ENCODE data around the gene CPTP.

CPTP gene

DNA sequence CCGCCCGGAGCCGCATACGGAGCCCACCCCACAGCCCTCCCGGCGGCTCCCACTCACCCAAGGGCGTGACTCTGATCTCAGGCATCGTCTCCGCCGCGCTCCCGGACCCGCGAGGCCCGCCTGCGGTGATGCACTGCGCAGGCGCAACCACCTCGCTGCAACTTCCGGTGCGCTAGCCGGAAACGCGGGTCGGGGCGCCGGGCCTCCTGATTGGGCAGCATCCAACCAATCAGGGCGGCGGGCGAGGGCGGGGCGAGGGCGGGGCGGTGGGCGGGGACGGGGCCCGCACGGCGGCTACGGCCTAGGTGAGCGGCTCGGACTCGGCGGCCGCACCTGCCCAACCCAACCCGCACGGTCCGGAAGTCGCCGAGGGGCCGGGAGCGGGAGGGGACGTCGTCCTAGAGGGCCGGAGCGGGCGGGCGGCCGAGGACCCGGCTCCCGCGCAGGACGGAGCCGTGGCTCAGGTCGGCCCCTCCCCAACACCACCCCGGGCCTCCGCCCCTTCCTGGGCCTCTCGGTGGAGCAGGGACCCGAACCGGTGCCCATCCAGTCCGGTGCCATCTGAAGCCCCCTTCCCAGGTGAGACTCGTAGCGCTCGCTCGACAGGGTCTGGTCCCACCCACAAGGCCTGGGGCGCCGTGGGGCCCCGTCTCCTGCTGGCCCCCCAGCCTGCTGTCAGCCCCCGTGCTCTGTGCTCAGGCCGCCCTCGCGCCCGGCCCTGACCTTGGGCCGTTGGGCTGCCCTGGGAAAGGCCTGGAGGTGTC lies at the start of gene CPTP, which contains the start of gene INTS11:
Gene CPTP, plus strand, starts transcription at position 279 of the 764 bp plus-strand sequence. CDS start 2,109 bp downstream, outside the sequence.
Gene INTS11, minus strand, starts transcription at position 137 of the 764 bp plus-strand sequence. Its CDS starts 52 bp downstream, at position 85.
- DNase-seq (ENCODE audit: low spot score), result peak; percentile 98

DNA sequence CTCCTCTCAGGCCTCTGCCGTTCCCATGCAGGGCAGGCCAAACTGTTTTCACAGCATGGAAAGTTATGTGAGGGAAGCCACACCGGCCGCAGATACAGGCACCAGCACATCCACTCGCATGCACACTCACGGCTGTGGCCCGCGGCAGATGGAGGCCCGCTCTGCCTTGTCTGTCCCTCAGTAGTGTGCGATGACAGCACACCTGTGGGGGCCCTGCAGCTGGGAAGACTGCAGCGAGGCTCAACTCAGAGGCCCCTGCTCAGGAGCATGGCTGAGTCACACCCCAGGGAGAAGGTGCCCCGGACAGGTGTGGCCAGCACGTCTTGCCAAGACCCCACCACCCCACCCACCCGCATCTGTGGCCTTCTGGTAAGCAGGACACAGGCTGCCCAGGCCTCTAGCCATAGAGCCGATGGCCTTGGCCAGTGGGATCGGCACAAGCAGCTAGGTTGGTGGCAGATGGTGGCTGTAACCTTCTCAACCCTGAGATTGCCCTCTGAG lies 49.6 kb upstream of the CPTP start:
- DNase-seq (ENCODE audit: low spot score), result no peak

DNA sequence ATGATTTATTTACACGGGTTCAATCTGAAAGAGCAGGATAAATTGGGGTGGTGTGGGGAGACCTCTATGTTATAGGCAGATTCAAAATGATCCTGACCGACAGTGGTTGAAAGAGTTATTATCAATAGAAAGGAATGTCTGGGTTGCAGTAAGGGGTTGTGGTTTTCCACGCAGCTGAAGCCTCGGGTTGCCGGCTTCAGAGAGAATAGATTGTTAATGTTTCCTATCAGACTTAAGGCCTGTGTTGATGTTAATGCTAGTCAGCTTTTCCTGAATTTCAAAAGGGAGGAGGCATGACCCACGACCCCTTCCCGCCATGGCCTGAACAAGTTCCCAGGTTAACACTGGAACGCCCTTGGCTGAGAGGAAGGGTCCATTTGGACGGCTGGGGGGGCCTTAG lies 48.8 kb upstream of the CPTP start:
- DNase-seq (ENCODE audit: low spot score), result no peak

DNA sequence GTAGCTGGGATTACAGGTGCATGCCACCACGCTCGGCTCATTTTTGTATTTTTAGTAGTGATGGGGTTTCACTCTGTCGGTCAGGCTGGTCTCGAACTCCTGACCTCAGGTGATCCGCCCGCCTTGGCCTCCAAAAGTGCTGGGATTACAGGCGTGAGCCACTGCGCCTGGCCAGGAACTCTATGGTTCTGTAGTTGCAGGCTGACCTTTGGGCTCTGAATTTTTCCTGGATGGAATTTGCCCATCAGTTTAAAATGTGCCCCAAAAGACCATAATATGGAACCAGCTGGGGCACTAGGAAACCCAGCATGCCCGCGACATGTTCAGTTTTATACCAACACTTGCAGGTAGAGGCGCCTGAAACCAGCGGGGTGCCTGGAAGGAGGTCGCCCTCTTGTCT lies 46.0 kb upstream of the CPTP start:
- no peak for DNase-seq (ENCODE audit: low spot score)

DNA sequence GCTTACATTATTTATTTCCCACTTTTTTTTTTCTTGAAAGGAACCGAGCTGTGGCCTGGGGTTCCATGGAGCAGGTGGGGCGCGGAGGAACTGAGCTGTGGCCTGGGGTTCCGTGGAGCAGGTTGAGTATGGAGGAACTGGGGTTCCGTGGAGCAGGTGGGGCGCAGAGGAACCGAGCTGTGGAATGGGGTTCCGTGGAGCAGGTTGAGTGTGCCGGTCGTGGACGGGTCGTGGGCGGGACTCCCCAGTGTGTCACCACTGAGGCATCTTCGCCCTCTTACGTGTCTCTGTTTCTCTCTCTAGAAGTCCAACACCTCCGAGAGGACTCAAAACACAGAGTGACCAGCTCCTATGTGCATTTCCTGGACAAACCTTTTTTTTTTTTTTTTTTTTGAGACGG lies 45.6 kb upstream of the CPTP start:
- DNase-seq (ENCODE audit: low spot score), result no peak

DNA sequence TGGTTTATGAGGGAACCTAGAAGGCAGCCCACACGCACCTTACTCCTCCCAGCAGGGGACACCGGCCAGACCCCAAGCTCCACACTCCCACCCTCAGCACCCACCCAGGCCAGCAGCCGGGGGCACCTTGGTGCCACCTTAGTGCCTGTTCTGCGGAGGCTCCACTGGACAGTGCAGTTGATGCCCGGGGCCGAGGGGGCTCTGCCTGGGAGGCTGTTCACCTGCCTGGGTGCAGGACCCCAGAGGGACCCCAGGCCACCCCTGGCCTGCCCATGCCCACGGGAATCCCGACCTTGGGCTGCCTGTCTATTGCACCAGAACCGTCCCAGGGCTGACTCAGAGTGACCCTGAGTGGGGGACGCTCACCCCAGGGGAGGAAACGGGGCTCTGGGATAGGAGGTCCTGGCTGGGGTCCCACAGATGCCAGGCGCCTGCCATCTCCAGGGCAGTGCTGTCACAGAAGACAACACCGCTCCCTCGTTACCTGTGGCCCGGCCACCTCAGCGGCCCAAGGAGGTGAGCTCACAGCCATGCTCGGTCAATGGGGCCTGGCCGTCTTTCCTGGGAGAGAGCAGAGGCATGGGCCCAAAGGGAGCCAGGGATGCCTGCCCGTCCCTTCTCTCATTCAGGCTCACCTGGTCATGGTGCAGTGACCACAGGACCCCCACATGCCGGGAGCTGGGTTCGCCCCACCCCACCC lies 43.7 kb upstream of the CPTP start:
- no peak for DNase-seq (ENCODE audit: low spot score)

DNA sequence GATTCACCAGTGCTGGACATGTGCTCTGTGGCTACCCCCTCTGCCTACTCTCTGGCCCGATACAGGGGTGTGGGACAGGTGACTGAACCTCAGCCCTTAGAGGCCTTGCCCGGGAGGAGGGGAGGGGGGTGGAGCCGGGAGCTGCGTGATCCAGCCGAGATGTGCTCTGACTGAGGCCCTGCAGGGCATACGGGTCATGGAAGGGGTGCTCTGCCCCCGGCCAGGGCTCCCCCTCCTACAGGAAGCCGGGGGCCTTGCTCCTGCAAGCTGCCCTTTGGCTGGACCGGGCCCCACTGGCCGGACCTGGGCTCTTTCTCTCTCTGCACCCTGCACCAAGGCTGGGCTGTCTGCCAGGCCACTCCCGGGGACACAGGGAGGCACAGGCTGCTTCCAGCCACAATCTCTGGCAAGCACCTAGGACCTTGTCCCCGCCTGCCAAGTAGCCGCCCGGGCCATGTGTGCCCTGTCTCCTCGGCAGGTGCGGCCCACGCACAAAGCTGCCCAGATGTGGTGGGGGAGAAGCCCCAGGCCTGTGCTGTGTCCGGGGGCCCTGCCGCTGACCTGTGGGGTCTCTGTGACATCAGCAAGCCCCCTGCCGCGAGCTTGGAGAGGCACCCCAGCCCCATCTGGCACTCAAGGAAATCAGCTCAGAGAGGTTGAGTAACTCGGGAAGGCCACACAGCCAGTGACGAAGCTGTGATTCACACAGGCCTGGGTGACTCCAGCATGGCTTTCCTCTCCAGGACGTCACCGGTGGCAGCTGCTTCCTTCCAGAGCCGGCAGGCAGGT lies 42.9 kb upstream of the CPTP start:
- DNase-seq (ENCODE audit: low spot score), result no peak

DNA sequence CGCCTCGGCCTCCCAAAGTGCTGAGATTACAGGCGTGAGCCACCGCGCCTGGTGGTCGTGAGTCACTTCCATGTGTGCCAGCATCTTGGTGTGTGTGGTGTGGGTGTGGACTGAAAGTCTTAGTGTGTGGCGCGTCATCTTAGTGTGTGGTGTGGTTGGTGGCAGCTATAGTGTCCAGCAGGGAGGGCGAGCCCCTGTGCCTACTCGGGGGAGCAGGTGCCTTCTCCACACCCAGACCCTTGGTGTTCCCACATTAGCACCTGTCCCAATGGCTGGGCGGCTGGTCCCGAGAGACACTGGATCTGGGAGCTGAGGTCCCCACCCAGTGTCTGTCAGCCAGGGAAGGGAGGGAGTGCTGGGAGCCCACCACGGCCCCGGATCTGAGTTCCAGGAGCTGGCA lies 41.6 kb upstream of the CPTP start:
- DNase-seq (ENCODE audit: low spot score), result no peak

DNA sequence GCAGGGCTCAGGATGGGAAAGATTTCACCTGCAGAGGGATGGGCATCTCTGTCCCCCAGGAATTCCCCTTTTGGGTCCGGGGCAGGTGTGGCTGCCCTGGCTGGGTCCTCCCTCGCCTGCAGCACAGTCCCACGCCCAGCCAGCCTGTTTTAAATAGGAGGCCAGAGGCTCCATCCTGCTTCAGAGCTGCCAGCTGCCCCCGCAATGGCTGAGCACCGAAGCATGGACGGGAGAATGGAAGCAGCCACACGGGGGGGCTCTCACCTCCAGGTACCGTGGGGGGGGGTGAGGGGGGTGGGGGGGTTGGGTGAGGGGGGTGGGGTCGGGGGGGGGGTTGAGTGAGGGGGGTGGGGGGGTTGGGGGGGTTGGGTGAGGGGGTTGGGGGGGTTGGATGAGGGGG lies 40.8 kb upstream of the CPTP start:
- peak; percentile 57 for DNase-seq (ENCODE audit: low spot score)

DNA sequence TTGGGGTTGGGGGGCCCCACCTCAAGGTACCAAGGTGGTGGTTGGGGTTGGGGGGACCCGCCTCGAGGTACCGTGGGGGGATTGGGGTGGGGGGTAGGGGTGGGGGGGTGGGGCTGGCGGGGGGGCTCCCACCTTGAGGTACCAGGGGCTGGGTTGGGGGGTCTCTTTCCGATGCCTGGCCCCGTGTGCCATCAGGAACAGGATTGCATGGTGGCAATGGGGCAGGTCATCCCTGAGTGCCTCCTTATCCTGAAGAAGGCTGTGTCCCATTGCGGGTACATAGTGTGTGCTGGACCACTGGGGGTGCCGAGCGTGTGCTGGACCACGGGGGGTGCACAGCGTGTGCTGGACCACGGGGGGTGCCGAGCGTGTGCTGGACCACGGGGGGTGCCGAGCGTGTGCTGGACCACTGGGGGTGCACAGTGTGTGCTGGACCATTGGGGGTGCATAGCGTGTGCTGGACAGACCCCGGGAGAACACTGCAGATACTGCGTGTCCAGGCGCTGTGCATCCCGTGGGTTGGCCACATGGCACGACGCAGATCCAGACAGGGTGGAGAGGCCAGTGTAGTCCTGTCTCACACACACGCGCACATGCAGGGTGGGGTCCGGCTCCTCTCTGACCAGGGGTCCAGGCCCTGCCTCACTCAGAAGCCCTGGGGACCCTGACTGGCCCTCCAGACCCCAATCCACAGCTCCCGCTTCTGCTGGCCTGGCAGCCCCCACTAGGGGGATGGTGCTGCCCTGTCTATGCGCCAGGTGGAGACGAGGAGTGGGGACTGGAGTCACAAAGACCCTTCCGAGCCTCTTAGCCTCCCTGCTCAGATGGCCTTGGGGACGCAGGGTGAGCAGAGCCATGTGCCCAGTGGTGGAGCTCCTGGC lies 40.1 kb upstream of the CPTP start:
- no peak for DNase-seq (ENCODE audit: low spot score)

DNA sequence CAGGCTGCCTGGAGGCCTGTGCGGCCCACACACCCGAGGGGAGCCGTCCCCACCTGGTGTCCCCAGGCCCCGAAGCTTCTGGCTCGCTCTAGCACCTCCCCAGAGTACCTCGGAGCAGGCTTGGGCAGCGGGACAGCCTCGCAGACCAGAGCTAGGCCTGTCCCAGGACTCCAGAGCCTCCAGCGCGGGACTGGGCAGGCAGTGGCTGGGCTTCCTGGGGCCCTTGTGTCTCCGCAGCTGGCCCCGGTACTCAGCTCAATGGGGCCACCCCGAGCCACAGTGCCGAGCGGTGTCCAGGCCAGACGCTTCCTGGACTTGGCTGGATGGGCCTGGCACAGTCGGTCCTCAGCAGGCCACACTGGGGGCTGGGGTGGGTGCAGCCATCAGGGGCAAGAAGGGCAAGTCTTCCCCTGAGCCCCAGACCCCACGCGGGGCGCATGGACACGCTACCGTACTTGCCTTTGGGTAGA lies 39.5 kb upstream of the CPTP start:
- peak; percentile 57 for DNase-seq (ENCODE audit: low spot score)

DNA sequence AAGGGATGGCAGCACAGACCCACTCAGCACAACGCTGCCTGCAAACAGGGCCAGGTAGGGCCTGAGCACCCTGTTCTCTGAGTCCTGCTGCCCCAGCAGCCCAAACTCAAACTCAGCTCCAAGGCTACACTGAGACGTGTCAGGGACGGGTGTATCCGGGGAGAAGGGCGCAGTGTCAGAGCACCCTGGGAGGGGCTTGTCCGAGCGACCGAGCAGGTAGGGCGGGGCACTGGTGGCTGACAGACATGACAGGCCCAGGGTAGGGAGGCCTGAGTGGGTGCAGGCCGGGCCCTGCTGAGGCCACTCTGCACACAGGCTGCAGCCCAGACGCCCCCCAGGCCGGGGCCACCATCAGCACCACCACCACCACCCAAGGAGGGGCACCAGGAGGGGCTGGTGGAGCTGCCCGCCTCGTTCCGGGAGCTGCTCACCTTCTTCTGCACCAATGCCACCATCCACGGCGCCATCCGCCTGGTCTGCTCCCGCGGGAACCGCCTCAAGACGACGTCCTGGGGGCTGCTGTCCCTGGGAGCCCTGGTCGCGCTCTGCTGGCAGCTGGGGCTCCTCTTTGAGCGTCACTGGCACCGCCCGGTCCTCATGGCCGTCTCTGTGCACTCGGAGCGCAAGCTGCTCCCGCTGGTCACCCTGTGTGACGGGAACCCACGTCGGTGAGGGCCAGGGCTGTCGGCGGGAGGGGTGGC lies 38.8 kb upstream of the CPTP start:
- DNase-seq (ENCODE audit: low spot score), result no peak

DNA sequence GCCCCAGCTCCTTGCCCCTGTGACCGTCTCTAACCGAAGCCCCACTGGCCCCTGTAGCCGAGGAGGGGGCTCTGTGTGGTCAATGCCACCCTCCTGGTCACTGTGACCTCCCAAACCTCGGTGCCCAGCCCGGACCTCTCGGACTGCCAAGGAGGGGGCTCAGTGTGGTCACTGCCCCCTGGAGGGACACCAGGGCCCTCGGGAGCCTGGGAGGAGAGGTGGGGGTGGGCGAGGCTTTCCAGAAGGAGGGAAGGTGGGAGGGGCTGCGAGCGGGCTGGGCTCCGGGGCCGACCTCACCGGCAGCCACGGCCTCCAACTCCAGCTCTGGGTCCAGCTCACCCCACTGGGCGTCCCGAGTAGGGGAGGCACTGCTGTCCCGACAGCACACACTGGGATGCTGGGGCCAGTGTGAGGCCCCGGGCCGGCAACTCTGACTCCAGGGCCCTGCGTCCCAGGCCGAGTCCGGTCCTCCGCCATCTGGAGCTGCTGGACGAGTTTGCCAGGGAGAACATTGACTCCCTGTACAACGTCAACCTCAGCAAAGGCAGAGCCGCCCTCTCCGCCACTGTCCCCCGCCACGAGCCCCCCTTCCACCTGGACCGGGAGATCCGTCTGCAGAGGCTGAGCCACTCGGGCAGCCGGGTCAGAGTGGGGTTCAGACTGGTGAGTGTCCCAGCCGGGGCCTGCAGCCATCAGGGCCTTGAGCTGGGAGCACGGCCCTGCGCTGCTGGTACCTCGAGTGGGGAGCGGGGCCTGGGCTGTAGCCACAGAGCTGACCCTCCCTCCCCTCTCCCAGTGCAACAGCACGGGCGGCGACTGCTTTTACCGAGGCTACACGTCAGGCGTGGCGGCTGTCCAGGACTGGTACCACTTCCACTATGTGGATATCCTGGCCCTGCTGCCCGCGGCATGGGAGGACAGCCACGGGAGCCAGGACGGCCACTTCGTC lies 38.0 kb upstream of the CPTP start:
- DNase-seq (ENCODE audit: low spot score), result no peak

DNA sequence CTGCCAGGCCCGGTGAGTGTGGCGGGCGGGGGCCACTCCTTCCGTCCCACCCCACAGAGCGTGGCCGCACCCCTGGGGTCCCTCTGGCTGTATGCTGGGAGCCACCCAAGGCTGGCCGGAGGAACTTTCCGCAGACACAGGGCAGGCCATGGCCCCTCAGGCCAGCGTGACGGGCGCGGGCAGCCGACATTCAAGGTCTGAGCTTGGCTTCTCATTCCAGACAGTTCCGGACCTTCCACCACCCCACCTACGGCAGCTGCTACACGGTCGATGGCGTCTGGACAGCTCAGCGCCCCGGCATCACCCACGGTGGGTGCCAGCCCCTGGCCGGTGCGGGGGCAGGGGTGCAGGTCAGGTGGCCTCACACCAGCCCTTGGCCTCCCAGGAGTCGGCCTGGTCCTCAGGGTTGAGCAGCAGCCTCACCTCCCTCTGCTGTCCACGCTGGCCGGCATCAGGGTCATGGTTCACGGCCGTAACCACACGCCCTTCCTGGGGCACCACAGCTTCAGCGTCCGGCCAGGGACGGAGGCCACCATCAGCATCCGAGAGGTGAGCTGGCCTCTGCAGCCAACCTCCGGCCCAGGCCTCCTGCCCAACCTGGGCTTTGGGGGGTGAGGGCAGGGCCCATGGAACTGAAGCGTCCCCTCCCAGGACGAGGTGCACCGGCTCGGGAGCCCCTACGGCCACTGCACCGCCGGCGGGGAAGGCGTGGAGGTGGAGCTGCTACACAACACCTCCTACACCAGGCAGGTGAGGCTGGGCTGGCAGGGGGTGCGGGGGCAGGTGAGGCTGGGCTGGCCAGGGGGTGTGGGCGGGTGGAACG lies 37.1 kb upstream of the CPTP start:
- DNase-seq (ENCODE audit: low spot score), result no peak

DNA sequence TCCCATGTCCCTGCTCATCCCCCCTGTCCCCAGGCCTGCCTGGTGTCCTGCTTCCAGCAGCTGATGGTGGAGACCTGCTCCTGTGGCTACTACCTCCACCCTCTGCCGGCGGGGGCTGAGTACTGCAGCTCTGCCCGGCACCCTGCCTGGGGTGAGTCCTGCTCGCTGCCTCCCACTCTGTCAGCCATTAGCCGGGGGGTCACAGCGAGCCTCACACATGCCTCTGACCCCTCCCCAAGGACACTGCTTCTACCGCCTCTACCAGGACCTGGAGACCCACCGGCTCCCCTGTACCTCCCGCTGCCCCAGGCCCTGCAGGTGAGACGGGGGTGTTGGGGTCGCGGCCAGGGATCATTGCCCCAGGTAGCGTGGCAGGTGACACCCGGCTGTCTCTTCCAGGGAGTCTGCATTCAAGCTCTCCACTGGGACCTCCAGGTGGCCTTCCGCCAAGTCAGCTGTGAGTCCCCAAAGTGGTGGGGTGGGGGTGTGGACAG lies 34.3 kb upstream of the CPTP start:
- DNase-seq (ENCODE audit: low spot score), result peak; percentile 82

DNA sequence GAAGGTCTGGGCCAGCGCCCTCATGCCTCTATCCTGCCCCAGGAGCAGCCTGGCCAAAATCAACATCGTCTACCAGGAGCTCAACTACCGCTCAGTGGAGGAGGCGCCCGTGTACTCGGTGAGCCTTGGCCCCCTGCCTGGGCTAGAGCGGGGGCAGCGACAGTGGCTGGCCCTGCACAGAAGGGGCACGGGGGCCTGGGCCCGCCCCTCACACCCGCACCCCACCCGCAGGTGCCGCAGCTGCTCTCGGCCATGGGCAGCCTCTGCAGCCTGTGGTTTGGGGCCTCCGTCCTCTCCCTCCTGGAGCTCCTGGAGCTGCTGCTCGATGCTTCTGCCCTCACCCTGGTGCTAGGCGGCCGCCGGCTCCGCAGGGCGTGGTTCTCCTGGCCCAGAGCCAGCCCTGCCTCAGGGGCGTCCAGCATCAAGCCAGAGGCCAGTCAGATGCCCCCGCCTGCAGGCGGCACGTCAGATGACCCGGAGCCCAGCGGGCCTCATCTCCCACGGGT lies 33.5 kb upstream of the CPTP start:
- no peak for DNase-seq (ENCODE audit: low spot score)

DNA sequence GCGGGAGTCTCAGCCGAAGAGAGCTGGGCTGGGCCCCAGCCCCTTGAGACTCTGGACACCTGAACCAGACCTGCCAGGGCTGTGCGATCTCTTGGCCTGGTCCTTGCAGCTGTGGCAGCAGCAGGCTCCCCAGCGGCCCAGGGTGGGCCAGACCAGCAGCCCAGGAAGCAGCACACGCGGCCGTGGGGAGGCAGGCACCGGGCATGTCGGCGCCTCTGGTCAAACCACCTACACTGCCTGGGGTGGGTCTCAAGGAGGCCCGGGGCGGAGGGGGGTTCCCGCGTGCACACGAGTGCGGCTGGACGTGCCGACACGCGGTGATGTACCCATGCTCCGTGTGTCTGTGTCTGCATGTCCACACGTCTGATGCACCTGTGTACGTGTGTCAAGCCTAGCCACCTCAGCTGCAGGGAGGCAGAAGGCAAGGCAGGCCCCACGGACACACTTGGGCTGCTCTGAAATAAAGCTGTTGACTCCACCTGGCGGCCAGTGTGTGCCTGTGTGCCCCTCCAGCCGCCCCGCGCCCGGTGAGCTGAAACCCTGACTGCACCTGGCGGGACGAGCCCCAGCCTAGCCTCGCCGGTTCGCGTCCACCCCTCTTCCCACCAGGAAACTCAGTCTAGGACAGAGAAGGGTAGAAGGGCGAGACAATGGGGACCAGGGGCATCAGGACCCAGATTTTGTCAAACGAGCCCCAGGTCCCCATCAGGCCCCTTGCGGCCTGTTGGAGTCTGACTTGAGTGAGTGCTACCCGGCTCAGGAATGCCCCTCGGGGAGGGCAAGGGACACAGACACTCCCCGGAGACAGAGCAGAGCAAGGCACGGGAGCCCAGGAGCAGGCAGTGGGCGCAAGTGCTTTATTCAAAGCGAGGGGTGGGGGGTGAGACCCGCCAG lies 32.8 kb upstream of the CPTP start:
- peak; percentile 80 for DNase-seq (ENCODE audit: low spot score)

Data from ecto neural progenitor cell (in vitro differentiated cells).